Embryonic facial prominence (tissue), 1 donor: ENCODE data around the gene TNNI3K.

ENCODE experiments used
- DNase-seq: peaks from one replicate; pipeline ENCODE4 v3.0.0-alpha.2; 2016; ENCODE audit errors: extremely low spot score

The TNNI3K gene

DNA sequence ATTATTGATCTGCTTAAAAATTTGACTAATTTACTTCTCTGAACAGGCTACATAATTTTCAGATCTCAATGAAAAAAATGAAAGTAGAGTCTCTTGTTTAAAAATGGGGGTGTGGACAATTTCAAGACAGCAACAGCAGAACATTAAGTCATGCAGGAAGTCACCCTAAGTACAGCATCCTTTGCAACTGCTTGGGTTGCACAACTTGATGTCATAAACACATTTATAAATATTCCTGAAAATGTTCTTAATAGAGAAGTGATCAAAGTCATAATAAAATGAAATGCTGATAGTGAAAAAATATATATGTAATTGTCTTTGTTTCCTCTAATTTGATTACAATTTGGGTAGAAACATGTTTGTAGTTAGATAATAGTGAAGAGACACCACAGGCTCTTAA is 79.3 kb downstream of the TNNI3K start:
- no peak for DNase-seq

DNA sequence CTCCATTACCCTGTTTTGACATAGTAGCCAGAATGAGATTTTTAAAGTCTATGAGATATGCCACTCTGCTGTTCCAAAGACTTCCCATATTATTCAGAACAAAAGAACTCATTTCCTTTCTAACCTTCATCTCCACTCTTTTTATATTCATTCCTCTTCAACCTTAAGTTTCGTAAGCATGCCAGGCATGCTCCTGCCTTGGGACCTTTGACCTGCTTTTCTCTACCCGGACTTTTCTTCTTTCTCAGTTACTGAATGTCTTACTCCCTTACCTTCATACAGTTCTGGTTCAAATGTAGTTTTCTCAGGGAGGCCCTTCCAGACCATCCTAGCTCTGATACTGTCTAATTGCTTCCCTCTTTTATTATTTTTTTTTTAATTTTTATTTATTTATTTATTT is 81.1 kb downstream of the TNNI3K start:
- DNase-seq = no peak

DNA sequence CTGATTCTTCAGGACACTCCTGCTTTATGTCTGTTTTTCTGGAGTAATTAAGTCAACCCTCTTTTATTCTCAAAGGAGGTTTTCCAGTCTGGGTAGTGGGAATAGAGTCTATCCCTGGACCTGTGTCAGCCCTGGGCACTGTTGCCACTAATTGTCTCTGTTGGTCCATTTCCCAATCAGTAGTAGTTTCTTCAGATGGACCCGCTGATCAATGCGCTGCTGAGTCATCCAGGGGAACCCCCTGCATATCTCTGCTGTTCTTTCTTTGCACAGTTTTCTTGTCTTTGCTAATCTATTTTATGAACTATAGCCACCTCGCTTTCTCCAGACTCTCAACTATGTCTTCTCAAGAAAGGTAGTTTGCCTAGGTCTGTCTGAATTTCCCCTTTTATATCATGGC is 82.5 kb downstream of the TNNI3K start:
- DNase-seq = no peak

- DNase-seq = no peak
Observed at GRCh38 chr1:74323937-74324473, 88.8 kb downstream of the TNNI3K start.

DNA sequence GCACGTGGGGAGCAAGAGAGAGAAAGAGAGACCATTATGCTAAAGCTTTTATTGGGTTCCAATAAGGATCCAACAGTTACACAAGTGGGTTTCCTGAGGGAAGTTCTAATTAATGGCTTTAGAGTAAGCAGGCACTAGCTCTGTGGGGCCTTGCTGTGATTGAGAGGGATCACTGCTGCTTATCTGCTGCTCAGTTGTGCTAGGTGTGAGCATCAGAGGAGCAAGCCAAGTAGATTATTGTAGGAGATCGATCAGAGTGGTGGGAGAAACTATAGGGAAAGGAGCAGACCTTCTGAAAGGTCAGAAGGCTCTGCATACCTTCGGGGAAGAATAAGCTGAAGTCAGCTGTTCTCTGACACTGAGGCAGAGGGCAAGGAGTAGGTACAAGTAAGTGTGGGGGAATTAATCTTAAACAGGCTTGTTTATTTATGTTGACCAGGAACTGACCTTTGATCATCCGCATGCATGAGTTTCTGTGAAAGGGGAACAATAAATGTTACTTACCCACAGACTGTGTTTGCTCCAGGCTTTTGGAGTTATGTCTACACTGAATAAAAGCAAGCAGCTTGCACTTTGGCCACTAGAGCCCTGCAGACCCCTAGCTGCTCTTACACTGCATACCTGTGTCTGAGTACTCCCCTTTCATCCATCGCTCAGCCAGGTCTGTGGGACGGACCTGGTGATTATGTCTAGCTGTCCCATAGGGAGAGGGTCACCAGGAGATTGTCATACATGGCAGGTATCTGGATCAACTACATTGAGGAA is 89.7 kb downstream of the TNNI3K start:
- no peak for DNase-seq

DNA sequence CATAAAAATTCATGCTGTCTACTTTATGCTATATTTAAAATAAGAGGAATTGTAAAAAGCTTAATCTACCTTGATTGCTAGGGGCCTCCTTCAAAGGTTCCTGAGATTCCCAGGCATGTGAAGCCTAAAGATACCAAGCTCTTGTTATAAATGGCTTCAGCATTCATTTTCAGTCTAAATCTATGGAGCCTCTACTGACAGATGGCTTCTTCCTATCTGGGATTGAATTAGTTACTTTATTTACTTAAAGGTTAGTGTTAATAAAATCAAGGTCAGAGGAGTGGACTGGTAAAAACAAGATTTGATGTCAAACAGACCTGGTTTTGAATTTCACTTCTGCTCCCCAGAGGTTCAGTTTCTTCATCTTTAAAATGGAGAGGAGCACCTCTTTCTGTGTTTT is 93.7 kb downstream of the TNNI3K start:
- no peak for DNase-seq

GRCh38 chr1:74333244-74333643 is 98.1 kb downstream of the TNNI3K start:
- no peak for DNase-seq

DNA sequence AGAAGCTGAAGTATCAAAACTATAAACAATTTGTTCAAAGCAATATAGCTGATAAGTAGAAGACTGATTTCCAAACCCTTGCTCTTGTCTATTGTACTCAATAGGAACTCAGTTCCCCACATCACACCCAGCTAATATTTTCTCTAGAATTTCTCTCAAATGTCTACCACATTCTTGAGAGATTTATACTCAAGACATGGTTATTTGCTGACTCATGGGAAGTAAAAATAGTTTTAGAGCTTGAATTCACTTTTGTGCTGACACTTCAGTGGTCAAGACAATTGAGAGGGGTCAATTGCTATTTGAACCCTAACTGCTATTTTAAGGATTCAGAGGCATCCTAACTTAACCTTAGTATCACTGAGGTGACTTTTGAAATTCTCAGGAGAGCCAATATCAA is 99.0 kb downstream of the TNNI3K start:
- DNase-seq = no peak

DNA sequence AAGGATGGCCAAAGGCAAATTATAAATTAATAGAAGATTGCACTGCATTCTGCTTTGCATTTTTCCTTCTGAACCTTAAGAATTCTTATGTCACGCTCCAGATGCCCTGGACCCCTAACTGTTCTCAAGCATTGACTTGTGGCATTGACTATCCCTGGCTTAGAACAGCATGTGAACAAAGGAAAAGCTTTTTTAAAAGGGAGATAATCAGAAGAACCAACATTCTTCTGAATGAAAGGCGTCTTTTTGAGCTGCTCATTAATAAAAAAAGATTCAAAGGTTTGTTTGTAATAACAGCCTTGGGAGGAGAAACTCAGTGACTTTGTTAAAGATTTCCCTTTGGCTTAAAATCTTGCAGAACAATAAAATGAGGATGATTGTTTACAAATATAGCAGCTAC is 105.5 kb downstream of the TNNI3K start:
- no peak for DNase-seq

DNA sequence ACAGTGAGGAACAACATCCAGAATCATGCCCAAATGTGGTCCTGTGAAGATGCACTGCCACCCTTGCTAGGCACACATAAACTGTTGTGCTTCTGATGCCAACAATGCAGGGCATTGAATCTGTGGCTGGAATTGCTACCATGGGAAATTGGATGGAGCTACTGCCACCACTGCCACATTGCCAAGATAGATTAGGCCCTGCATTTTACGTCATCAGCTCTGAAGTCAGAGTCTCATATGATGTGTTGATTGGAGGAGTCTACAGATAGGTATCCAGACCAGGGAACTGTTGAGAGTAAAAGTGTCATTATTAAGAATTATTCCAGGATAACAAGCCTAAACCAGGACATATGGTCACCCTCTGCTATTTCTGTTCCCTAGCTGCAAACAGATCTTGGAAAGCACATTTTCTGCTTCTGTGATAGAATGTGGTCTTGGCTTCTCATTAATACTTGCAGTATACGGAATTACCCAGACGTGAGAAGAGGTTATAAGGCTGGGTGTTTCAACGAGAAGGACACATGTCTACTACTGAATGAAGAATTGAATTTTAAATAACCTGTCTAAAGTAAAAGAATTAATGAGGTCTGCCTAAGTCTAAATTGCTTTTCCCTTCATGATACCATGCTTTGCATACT is 106.6 kb downstream of the TNNI3K start:
- no peak for DNase-seq

DNA sequence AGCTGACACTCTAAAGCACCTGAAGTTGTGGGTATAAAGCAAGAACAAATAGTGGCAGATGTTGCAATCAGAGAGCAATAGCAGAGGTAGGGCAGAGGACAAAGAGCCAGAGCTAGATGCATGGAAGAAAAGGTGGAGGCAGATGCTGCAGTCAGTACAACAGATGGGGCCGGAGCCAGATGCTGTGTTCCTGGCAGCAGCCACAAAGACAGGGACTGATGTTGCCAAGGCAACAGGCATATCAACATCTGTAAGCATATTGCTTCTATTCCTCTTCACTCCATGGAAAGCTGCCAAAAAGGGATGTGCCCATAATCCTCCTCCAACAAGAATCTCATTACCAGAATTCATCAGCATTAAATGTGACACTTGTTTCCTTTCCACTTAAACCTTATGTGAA is 108.0 kb downstream of the TNNI3K start:
- DNase-seq = peak; percentile 53

DNA sequence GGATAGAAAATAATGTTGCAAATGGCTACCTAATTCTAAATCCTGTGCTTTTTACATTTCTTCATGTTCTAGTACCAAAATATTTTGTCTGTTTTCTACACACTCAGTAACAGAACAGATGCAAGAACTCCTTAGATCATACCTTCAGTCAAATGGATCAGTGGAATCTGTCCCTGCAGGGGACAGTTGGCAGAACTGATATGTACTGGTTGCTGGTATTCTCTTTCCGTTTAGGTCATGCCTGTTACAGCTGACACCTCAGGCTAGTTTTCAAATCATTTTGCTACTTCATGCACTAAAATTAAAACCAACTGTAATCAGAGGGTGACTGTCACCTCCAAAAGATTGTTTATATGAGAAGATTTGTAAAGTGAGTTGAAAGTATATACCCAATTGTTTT is 109.2 kb downstream of the TNNI3K start:
- no peak for DNase-seq

- no peak for DNase-seq
Observed at GRCh38 chr1:74356493-74356892, 121.3 kb downstream of the TNNI3K start.

GRCh38 chr1:74357150-74357549 is 122.0 kb downstream of the TNNI3K start:
- DNase-seq = no peak

GRCh38 chr1:74357756-74358155 is 122.6 kb downstream of the TNNI3K start:
- no peak for DNase-seq

DNA sequence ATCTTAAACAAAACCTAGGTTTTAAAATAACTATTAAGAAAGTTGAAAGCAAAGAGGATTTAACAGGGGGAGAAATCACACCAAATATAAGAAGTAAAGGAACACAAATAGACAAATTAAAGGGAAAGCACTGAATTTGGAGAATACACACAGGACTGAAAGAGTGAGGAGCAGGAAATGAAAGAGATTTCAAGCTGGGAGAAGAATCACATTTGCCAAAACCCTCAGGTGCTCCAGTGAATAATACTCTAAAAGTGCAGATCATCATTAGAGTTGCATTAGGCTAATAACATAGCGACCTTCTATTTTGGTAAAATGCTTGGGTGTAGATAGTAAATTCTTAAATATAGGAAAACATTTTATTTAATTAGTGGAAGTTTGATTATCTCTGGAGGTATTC is 127.5 kb downstream of the TNNI3K start:
- DNase-seq = no peak

- no peak for DNase-seq
Observed at GRCh38 chr1:74363220-74363619, 128.0 kb downstream of the TNNI3K start.

DNA sequence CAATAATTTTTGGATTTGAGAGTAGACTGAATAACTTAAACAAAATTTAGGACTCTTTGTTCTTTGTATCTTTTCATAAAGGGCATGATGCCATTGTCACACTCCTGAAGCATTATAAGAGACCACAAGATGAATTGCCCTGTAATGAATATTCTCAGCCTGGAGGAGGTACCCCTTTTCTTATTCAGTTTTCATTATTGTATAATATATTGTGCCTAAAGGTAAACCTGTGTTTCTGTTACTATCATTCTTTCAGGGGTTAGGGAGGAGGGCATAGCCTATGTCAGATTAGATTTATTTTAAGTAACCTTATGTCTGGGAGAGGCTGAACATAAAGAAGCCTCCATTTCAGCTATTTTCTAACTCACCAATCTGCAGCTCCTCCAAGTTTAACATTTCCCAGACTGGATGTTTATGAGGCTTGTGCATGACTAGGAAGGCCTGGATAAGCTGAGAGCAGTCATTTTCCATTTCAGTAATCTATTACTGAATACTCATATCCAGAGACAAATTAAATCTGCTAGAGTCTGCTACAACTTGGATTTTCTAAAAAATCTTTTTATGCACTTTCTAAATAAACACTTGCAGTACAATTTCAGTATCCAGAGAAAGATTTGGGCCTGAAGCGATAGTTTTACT is 132.1 kb downstream of the TNNI3K start:
- DNase-seq = no peak

DNA sequence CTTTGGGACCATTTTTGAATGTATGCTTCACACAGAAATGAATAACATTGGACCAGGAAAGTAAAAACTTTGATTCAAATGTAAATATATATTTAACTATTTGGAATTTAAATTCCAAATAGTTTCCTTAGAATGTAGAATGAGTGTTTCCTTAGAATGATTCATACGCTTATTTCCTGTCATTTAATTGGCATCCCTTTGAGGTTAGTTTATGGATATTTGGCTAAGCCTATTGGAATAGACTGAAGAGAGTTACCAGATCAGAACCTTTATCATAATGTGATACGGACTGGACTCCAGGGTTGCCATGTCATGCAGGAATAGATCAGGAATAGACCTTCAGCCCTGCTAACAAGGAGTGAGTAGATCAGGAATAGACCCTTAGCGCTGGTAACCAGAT is 133.1 kb downstream of the TNNI3K start:
- no peak for DNase-seq

- DNase-seq = no peak
Observed at GRCh38 chr1:74375376-74375775, 140.2 kb downstream of the TNNI3K start.

- no peak for DNase-seq
Observed at GRCh38 chr1:74380252-74380651, 145.1 kb downstream of the TNNI3K start.

DNA sequence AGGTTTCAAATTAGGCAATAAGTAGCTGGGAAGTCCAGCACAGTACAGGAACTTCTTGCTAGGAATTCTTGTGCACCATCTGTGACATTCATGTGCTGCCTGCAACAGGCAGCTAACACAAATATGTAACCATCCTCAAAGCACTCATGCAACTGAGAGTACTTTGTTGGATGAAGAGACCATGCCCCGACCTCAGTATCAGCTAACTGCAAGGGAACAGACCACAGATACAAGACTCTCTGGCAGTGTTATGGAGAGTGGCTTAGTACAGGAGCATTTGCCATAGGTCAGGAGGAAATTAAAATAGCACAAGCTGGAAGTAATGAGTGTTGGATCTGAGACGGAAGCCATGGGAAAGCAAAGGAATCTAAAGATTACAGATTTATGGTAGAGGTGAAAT is 153.7 kb downstream of the TNNI3K start:
- DNase-seq = no peak

GRCh38 chr1:74392186-74392585 is 157.0 kb downstream of the TNNI3K start:
- DNase-seq = no peak
